Peyer's patch (tissue), 4 donors: ENCODE data around the gene LARP1.

ENCODE experiments used
- CTCF ChIP-seq, 6 experiments: fragments of 450-650 bp in 4 of 6; fragments of 200-600 bp in 2 of 6; sonication (generic) in 1 of 6; IDR thresholded peaks; one replicate each; pipeline ENCODE4 v1.5.1; 2017 to 2019; ENCODE audit warnings: antibody characterized with exemption in 6 of 6, mild to moderate bottlenecking in 3 of 6, moderate library complexity in 1 of 6
- POLR2A ChIP-seq, 2 donors: fragments of 450-650 bp; IDR thresholded peaks; one replicate each; pipeline ENCODE4 v1.5.1; 2017; ENCODE audit warnings: antibody characterized with exemption in 2 of 2, mild to moderate bottlenecking in 2 of 2, moderate library complexity in 2 of 2

- no peak for TF ChIP-seq CTCF (IDR thresholded peaks at IDR 0.05)
- no peak for TF ChIP-seq POLR2A (IDR thresholded peaks at IDR 0.05)
These were observed 86.1 kb downstream of the LARP1 start for GRCh38 chr5:154841273-154841661.
